GF-D8 (cell line): ENCODE measurements around the gene CRACDL.

Experiments
- DNase-seq: peaks from one replicate; lab custom pipeline; 2025; lab: John Stamatoyannopoulos, UW

Gene CRACDL

GRCh38 chr2:98750593-98751282, 185.3 kb downstream of the CRACDL start:
- no peak for DNase-seq

- DNase-seq = no peak
Measured at GRCh38 chr2:98749066-98749450, 187.0 kb downstream of the CRACDL start.

GRCh38 chr2:98748292-98749065, 187.5 kb downstream of the CRACDL start:
- DNase-seq = no peak

GRCh38 chr2:98747888-98748287, 188.1 kb downstream of the CRACDL start:
- DNase-seq = no peak

GRCh38 chr2:98746426-98746825, 189.6 kb downstream of the CRACDL start:
- no peak for DNase-seq

- no peak for DNase-seq
Measured at GRCh38 chr2:98744595-98744994, 191.4 kb downstream of the CRACDL start.
